LNCAP (cell line): Measurements from ENCODE around the gene LMBR1L.
A peak's percentile ranks its signal among the peaks of the same experiment; 100 is the strongest.

Experiments
- TF ChIP-seq, protein P1 (sequence below): fragments of 450-650 bp; IDR thresholded peaks from 2 replicates; pipeline ENCODE4 v1.5.1; 2017; ENCODE audit warnings: mild to moderate bottlenecking

Gene LMBR1L

DNA sequence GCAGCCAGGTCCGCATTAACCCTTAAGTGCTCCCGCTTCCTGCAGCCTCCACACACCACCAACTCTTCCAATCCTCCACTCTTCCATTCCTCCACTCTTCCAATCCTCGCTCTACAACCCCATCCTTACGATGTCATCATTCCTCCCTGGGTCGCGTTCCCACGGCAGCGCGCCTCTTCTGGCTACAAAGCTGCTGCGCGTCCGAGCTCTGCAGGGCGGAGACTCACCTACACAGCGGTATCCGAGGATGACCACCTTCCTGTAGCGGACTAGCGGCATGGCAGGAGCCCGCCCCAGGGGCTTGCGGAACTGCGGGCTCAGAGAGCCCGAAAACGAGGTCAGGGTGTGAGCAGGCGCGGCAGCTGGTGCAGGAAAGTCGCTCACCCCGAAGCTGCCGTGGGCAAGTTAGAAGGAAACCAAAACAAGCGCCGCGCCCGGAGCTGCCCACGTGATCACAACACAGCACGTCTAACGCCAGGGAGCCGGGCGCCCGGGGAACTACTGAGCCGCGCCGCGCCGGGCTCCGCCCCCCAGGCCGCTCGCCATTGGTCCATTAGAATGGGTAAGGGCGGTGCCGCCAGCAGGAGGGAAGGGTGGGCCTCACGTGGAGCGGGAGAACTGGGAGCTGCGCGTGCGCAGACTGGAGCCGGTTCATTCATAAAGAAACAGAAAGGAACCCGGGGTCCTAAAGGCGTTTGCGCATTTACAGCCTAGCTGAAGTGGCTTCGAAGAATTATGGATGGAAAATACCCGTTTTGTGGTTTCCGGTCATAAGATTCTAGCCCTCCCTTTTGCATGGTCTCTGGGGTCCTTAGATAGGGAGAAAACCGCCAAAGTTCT lies 40.9 kb downstream of the LMBR1L start, which contains the start of gene RHEBL1:
TSS of gene RHEBL1 (minus strand) at position 473 of the 840 bp plus-strand sequence. CDS start at position 279, 194 bp downstream.
- TF ChIP-seq, protein P1, sequence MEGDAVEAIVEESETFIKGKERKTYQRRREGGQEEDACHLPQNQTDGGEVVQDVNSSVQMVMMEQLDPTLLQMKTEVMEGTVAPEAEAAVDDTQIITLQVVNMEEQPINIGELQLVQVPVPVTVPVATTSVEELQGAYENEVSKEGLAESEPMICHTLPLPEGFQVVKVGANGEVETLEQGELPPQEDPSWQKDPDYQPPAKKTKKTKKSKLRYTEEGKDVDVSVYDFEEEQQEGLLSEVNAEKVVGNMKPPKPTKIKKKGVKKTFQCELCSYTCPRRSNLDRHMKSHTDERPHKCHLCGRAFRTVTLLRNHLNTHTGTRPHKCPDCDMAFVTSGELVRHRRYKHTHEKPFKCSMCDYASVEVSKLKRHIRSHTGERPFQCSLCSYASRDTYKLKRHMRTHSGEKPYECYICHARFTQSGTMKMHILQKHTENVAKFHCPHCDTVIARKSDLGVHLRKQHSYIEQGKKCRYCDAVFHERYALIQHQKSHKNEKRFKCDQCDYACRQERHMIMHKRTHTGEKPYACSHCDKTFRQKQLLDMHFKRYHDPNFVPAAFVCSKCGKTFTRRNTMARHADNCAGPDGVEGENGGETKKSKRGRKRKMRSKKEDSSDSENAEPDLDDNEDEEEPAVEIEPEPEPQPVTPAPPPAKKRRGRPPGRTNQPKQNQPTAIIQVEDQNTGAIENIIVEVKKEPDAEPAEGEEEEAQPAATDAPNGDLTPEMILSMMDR, result peak; percentile 36

DNA sequence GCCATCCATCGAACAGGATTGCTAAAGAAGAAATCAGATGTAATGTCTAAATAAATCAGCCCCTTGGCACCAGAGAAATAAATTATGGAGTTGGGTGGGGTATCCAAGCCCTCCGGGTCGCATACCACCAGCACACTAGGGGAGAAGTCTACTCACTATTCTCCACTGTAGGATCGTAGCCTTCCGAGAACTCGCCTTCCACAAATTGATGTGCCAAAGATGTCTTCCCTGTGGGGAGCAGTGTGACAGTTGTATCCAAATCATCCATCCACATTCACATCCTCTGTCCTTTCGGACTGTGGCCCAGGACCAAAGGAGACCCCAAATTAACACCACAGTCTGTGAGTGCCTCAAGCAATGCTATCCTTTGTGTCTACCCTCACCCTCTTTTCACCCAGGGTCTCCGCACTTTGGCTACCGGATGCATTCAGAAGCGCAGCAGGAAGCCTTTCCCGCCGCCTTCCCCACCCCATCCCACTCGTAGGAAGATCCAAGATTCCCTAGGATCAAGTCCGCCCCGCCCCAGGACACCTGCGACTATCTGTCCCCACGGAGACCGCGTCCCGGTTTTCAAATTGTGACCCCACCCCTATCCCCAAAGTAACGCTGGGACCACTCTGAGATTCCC lies 41.7 kb downstream of the LMBR1L start:
- TF ChIP-seq, protein P1, result no peak

DNA sequence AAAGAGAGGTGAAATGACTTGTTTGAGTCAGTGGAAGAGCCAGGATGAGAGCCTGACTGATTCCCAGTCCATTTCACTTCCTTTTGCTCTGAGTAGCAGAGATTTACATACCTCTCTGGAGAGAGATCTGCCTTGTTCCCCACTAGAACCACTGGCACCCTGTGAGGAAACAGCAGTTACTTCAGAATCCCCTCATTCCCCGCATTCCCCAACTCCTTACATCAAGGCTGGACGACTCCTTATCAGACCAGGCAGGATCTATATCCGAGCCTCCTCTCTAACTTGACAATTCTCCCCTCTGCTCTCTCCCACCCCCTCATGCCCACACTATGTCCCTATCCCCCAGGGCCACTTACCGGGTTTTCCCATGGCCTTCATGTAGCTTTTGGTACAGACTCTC lies 44.5 kb downstream of the LMBR1L start:
- TF ChIP-seq, protein P1, result no peak

DNA sequence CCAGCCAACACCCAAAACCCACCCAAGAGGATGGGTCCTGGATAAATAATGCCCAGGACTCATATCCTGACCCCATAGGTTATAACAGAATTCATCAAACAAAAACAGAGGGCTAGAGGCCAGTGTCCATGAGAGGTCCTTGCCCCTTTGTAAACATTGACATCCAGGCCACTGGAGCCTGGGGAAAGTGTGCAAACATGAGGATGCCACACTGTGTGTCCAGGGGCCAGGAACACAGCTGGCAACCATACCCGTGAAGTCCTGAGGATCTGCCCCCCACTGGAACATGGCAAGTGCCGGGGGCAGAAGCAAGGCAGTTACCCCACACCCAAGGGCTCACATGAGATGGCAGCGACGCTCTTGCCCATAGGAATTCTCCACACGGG lies 45.9 kb downstream of the LMBR1L start:
- TF ChIP-seq, protein P1, result no peak

DNA sequence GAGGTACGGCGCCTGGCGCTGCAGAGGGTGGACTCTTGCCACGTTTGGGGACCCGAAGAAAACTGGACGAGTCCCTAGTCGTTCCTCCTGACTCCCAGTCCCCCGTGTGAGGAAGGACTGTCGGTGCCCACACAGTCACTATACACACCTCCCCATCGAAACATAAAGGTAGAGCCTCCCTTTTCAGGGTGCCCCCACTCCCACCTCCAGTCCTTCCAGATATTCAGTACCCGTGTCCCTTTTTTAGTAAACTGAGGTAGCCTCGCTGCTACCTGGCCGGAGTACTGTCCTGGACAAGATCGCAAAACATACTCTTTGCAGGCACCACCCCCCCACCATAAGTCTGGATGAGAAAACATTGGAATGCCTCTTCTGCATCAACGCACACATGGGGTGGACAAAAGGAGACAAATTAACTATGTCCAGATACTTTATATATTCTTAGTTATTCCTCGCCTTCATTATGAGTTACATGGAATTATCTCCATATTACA lies 49.4 kb downstream of the LMBR1L start:
- TF ChIP-seq, protein P1, result no peak

DNA sequence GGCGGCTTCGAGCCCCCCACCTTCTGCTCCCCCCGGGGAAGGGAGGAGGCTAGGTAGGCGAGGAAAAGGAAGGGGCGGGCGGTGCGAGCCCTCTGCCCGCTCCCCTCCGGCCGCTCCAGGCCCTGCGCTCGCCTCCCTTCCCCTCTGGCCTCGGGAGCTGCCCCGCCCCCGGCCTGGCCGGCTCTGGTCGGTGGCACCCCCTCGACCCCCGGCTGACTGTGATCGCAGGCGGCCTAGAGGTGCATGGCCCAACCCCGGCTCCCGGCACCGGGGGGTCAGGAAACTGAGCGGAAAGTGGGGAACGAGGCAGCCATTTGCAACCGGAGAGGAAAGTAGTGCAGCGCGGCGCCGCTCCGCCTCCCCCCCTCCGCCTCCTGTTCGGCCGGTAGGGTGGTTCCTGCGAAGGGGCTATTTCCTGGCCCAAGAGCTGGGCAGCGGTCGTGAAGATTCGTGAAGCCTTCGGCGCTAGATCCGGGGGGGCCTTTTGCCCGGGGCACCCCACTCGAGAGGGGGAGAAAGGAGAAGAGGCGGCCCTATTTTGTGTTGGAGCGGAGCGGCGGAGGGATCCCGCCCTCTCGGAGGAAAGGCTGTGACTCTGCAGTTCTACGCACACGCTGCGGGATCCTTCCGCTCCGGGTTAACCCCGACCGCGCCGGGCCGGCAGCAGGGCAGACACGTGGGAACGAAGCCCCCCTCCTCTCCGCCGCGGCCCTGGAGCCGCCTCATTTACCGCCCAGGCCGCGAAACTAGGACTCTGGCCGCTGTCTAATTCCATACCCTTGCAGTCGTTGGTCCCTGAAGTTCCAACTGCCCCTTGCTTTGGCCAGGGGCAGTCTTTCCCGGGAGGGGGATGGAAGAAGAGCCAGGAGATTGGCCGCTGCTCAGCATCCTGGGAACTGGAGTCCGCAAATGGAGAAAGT lies 50.1 kb downstream of the LMBR1L start, which contains the start of gene KMT2D:
TSS of gene KMT2D (minus strand) at position 558 of the 920 bp plus-strand sequence. CDS start 5,470 bp downstream, outside the sequence.
- TF ChIP-seq, protein P1, result no peak; the same call in 1 of the 2 replicates
